HepG2 (cell line): ENCODE measurements around the gene NCOA4. TPM values are rescaled to one million over a fixed set of nuclear protein-coding genes. Genes with fewer than 3 reads are reported as not detected.
A peak's percentile ranks its signal among the peaks of the same experiment; 100 is the strongest.

Experiments
- AGO1 ChIP-seq: fragments of 200-400 bp; formaldehyde crosslinking; IDR thresholded peaks from 2 replicates; pipeline ENCODE4 v1.6.1; 2017; ENCODE audit warnings: mild to moderate bottlenecking, low read depth, low read length, moderate library complexity; ENCODE audit not compliant: poor library complexity, severe bottlenecking
- FOXK2 ChIP-seq: fragments of 450-650 bp; IDR thresholded peaks from 2 replicates; pipeline ENCODE4 v1.6.1; 2016
- FOXO1 ChIP-seq: sonication (generic); formaldehyde crosslinking; IDR thresholded peaks from 2 replicates; pipeline ENCODE4 v1.4.0; 2020; ENCODE audit warnings: missing genetic modification reagents
- HDAC1 ChIP-seq: sonication (generic); formaldehyde crosslinking; IDR thresholded peaks from 2 replicates; pipeline ENCODE4 v1.5.1; 2020; ENCODE audit warnings: mild to moderate bottlenecking, missing genetic modification reagents
- MAFF ChIP-seq: IDR thresholded peaks from 2 replicates; pipeline ENCODE4 v1.6.1; 2011; ENCODE audit warnings: low read depth, low read length, improper control_type of control experiment
- PAXIP1 ChIP-seq: sonication (generic); formaldehyde crosslinking; conservative IDR thresholded peaks from 2 replicates; pipeline ENCODE4 v1.4.0; 2020; ENCODE audit warnings: mild to moderate bottlenecking, missing genetic modification reagents, moderate library complexity
- PHF20 ChIP-seq: sonication (generic); formaldehyde crosslinking; IDR thresholded peaks from 2 replicates; pipeline ENCODE4 v1.5.0; 2020; ENCODE audit warnings: mild to moderate bottlenecking, missing genetic modification reagents
- SIX1 ChIP-seq: sonication (generic); formaldehyde crosslinking; IDR thresholded peaks from 2 replicates; pipeline ENCODE4 v1.4.0; 2020; ENCODE audit warnings: missing genetic modification reagents, borderline replicate concordance
- SOX13 ChIP-seq, 3 experiments: fragments of 450-650 bp in 1 of 3; sonication (generic) in 1 of 3; formaldehyde crosslinking in 1 of 3; IDR thresholded peaks in 2 of 3; conservative IDR thresholded peaks in 1 of 3; 2 replicates each; pipeline versions ENCODE4 v1.5.0 to v1.6.1; 2016 to 2020; ENCODE audit warnings: antibody characterized with exemption in 1 of 3, mild to moderate bottlenecking in 1 of 3, missing compliant biosample characterization in 1 of 3, missing genetic modification reagents in 1 of 3, moderate library complexity in 1 of 3
- SP140L ChIP-seq: sonication (generic); formaldehyde crosslinking; IDR thresholded peaks from 2 replicates; pipeline ENCODE4 v1.4.0; 2020; ENCODE audit warnings: missing genetic modification reagents, borderline replicate concordance
- TP53 ChIP-seq: sonication (generic); formaldehyde crosslinking; conservative IDR thresholded peaks from 2 replicates; pipeline ENCODE4 v1.4.0; 2020; ENCODE audit warnings: missing genetic modification reagents
- XRCC5 ChIP-seq: fragments of 200-400 bp; formaldehyde crosslinking; optimal IDR thresholded peaks from 2 replicates; pipeline ENCODE3; 2017; ENCODE audit warnings: mild to moderate bottlenecking, low read length
- ZBTB3 ChIP-seq: sonication (generic); formaldehyde crosslinking; IDR thresholded peaks from 2 replicates; pipeline ENCODE4 v1.4.0; 2020; ENCODE audit warnings: low read depth, mild to moderate bottlenecking, moderate library complexity, missing genetic modification reagents, borderline replicate concordance
- ZNF101 ChIP-seq: sonication (generic); formaldehyde crosslinking; IDR thresholded peaks from 2 replicates; pipeline ENCODE4 v1.4.0; 2020; ENCODE audit warnings: mild to moderate bottlenecking, low read depth, missing genetic modification reagents, borderline replicate concordance
- ZNF264 ChIP-seq: sonication (generic); formaldehyde crosslinking; IDR thresholded peaks from 2 replicates; pipeline ENCODE4 v1.4.0; 2020; ENCODE audit warnings: missing genetic modification reagents
- ZNF275 ChIP-seq: sonication (generic); formaldehyde crosslinking; IDR thresholded peaks from 2 replicates; pipeline ENCODE4 v1.8.0; 2022; ENCODE audit warnings: missing genetic modification reagents, mild to moderate bottlenecking, inconsistent platforms, borderline replicate concordance
- ZNF354B ChIP-seq: sonication (generic); formaldehyde crosslinking; IDR thresholded peaks from 2 replicates; pipeline ENCODE4 v1.8.0; 2022; ENCODE audit warnings: mild to moderate bottlenecking, missing genetic modification reagents
- ZNF766 ChIP-seq: sonication (generic); formaldehyde crosslinking; IDR thresholded peaks from 2 replicates; pipeline ENCODE4 v1.5.0; 2020; ENCODE audit warnings: missing genetic modification reagents, borderline replicate concordance
- polyA plus RNA-seq, 8 experiments: library from polyadenylated mRNA; depleted of rRNA in 3 of 8; stranded (reverse) in 7 of 8; unstranded in 1 of 8; fragments of >200 nt; fragmentation: Illumina TruSeq in 4 of 8; extraction: Trizol in 4 of 8; gene quantifications; 2 replicates each; pipeline versions ENCODE4 v1.2.1 to v1.2.3, GENCODE V29; 2011 to 2016; ENCODE audit warnings: low read depth in 4 of 8, missing spikeins in 1 of 8, mixed read lengths in 1 of 8; ENCODE audit not compliant: insufficient read depth in 1 of 8
- total RNA-seq, 5 experiments: library from RNA; depleted of rRNA; stranded (reverse); fragments of >200 nt; fragmentation: Illumina TruSeq; extraction: Trizol; gene quantifications; 2 replicates each; pipeline ENCODE4 v1.2.3, GENCODE V29; 2016; ENCODE audit warnings: low read depth in 1 of 5
- TF ChIP-seq, protein P1 (sequence below): sonication (generic); formaldehyde crosslinking; IDR thresholded peaks from 2 replicates; pipeline ENCODE4 v1.4.0; 2020; ENCODE audit warnings: low read depth, mild to moderate bottlenecking, missing genetic modification reagents
- TF ChIP-seq, protein P2 (sequence below): sonication (generic); formaldehyde crosslinking; IDR thresholded peaks from 2 replicates; pipeline ENCODE4 v1.5.0; 2020; ENCODE audit warnings: missing genetic modification reagents

Gene NCOA4
- total and polyA plus RNA-seq, 2 of the 13 experiments (the other 11 are each of a cell fraction or from before 2014, with no cell fraction given) = 306 to 400 TPM

DNA sequence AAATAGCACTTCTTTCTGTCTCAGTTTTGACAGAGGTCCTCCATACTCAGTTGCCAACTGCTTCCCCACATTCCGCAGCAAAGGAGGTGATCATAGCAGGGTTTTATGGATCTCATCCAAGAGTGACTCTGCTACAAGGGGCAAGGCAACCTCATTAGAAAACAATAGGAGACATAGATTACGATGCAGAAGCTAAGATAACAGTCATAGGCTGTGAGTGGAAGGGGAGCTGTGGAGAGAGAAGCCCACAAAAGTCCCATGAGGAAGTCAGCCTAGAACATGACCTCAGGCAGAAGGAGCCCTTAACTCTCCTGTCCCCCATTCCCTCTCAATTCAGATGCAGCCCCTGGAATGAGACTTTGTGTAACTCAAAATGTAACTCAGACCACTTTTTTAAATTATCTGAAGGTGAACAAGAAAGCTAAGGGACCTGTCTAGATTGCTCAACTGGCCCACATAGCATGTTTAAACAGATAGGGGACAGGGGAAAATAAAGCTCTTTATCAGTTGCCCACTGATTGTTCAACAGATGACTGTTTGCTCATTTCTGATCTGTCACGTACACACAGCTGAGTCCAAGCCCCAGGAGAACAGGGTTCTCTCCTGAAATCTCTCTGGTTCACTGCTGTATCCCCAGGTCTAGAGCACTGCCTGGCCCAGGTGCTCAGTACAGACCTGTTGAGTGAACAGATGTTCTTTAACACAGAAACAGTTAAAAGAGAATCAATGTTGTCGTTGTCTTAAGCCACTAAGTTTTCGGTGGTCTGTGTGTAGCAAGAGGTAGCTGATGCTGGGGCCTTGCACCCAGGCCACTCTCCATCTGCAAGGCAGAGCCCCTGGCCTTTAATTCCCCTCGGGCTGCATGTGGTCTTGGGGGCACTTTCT, 1.5 kb upstream of the NCOA4 start (continued):
- TF ChIP-seq XRCC5 (no peak), FOXO1 (CRISPR knock-in tag) (peak; percentile 90), MAFF (no peak), ZNF354B (CRISPR knock-in tag) (no peak), AGO1 (no peak), SP140L (CRISPR knock-in tag) (no peak), PAXIP1 (CRISPR knock-in tag) (peak; percentile 91), HDAC1 (CRISPR knock-in tag) (no peak; the same call in 1 of the 2 replicates), ZBTB3 (CRISPR knock-in tag) (no peak), FOXK2 (no peak), TP53 (CRISPR knock-in tag) (no peak; the same call in 1 of the 2 replicates), PHF20 (CRISPR knock-in tag) (no peak), SIX1 (CRISPR knock-in tag) (peak; percentile 77; the same call in 1 of the 2 replicates), ZNF101 (no peak), SOX13 (IDR thresholded peaks at IDR 0.05) (peak; percentile 92), SOX13 (CRISPR knock-in tag; conservative IDR thresholded peaks at IDR 0.05 in 1 of 2, IDR thresholded peaks at IDR 0.05 in 1 of 2) (peak in 1 of 2 experiments; percentile 96; a peak in 2 of 4 replicates), ZNF275 (CRISPR knock-in tag) (no peak), ZNF264 (peak; percentile 76; the same call in 1 of the 2 replicates), ZNF766 (CRISPR knock-in tag) (0 out of 2 replicates have a peak, but pooled peaks have one; percentile 35)
- TF ChIP-seq, protein P1, sequence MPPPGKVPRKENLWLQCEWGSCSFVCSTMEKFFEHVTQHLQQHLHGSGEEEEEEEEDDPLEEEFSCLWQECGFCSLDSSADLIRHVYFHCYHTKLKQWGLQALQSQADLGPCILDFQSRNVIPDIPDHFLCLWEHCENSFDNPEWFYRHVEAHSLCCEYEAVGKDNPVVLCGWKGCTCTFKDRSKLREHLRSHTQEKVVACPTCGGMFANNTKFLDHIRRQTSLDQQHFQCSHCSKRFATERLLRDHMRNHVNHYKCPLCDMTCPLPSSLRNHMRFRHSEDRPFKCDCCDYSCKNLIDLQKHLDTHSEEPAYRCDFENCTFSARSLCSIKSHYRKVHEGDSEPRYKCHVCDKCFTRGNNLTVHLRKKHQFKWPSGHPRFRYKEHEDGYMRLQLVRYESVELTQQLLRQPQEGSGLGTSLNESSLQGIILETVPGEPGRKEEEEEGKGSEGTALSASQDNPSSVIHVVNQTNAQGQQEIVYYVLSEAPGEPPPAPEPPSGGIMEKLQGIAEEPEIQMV = no peak
- TF ChIP-seq, protein P2, sequence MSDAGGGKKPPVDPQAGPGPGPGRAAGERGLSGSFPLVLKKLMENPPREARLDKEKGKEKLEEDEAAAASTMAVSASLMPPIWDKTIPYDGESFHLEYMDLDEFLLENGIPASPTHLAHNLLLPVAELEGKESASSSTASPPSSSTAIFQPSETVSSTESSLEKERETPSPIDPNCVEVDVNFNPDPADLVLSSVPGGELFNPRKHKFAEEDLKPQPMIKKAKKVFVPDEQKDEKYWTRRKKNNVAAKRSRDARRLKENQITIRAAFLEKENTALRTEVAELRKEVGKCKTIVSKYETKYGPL = no peak
